PFSK-1 (cell line): ENCODE measurements around the gene TEAD4.

ENCODE experiments used
- FOXP2 ChIP-seq: optimal IDR thresholded peaks from 2 replicates; pipeline ENCODE3; 2011; ENCODE audit warnings: borderline replicate concordance, control low read depth, inconsistent platforms; ENCODE audit not compliant: insufficient read depth; ENCODE audit errors: extremely low read length, extremely low read depth
- POLR2AphosphoS5 ChIP-seq: IDR thresholded peaks from 2 replicates; pipeline ENCODE4 v1.6.1; 2012; ENCODE audit warnings: low read depth, mild to moderate bottlenecking, control low read depth, low read length, moderate library complexity
- SIN3A ChIP-seq: IDR thresholded peaks from 2 replicates; pipeline ENCODE4 v1.6.1; 2012; ENCODE audit warnings: mild to moderate bottlenecking, low read length, moderate library complexity, borderline replicate concordance; ENCODE audit not compliant: insufficient read depth
- TAF1 ChIP-seq: IDR thresholded peaks from 2 replicates; pipeline ENCODE4 v1.6.1; 2012; ENCODE audit warnings: low read length, control low read depth, borderline replicate concordance; ENCODE audit not compliant: insufficient read depth
- TF ChIP-seq, protein P1 (sequence below), 2 experiments: IDR thresholded peaks; 2 replicates each; pipeline versions ENCODE4 v1.6.1 to v1.8.0; 2011 to 2012; ENCODE audit warnings: low read depth in 2 of 2, low read length in 2 of 2, control low read depth in 1 of 2, inconsistent platforms in 1 of 2, mild to moderate bottlenecking in 1 of 2, moderate library complexity in 1 of 2; ENCODE audit not compliant: insufficient read depth in 1 of 2

DNA sequence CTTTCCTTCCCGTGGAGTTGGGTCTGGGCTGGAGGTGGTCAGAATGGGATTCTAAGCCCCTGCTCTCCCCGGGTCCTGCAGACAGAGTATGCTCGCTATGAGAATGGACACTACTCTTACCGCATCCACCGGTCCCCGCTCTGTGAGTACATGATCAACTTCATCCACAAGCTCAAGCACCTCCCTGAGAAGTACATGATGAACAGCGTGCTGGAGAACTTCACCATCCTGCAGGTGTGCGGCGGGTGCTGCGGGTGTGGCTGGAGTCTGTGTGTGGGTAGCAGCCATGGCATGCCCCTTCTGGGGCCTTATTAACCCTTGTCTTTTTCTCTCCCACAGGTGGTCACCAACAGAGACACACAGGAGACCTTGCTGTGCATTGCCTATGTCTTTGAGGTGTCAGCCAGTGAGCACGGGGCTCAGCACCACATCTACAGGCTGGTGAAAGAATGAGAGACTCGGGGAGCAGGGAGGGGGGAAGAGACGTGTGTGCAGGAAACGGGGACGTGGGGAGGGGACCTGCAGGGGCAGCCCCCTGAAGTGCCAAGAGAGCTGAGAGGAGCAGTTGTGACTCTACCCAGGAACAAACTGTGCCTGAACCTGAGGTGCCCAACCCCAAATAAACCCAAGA, 80.9 kb downstream of the TEAD4 start:
- no peak for TF ChIP-seq POLR2AphosphoS5
- TF ChIP-seq, protein P1, sequence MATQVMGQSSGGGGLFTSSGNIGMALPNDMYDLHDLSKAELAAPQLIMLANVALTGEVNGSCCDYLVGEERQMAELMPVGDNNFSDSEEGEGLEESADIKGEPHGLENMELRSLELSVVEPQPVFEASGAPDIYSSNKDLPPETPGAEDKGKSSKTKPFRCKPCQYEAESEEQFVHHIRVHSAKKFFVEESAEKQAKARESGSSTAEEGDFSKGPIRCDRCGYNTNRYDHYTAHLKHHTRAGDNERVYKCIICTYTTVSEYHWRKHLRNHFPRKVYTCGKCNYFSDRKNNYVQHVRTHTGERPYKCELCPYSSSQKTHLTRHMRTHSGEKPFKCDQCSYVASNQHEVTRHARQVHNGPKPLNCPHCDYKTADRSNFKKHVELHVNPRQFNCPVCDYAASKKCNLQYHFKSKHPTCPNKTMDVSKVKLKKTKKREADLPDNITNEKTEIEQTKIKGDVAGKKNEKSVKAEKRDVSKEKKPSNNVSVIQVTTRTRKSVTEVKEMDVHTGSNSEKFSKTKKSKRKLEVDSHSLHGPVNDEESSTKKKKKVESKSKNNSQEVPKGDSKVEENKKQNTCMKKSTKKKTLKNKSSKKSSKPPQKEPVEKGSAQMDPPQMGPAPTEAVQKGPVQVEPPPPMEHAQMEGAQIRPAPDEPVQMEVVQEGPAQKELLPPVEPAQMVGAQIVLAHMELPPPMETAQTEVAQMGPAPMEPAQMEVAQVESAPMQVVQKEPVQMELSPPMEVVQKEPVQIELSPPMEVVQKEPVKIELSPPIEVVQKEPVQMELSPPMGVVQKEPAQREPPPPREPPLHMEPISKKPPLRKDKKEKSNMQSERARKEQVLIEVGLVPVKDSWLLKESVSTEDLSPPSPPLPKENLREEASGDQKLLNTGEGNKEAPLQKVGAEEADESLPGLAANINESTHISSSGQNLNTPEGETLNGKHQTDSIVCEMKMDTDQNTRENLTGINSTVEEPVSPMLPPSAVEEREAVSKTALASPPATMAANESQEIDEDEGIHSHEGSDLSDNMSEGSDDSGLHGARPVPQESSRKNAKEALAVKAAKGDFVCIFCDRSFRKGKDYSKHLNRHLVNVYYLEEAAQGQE (IDR thresholded peaks at IDR 0.05; ENCODE audit: insufficient read depth in 1 of 2, low read depth in 2 of 2, low read length in 2 of 2): no peak
- no peak for TF ChIP-seq TAF1
- no peak for TF ChIP-seq SIN3A
- TF ChIP-seq FOXP2: no peak
